GM12878 (cell line): ENCODE measurements around the gene APEX2. TPM values are rescaled to one million over a fixed set of nuclear protein-coding genes. Genes with fewer than 3 reads are reported as not detected.

Source experiments
- ATAC-seq: fragments of 200-7000 bp; cut with Tn5 transposase; 3 replicates; pipeline ENCODE4 v1.9.1; 2020; ENCODE audit warnings: mild to moderate bottlenecking, moderate library complexity
- BruUV-seq: library from RNA; stranded (reverse); fragments of 400-500 nt; replicated peaks from 2 replicates; lab custom pipeline; 2021; lab: Mats Ljungman, UMichigan
- CTCF ChIA-PET: fragments of 300-600 bp; sonication (Branson Sonifier 250); formaldehyde crosslinking; extraction: SDS; loops from one replicate; lab custom pipeline; 2021; ENCODE audit warnings: inconsistent platforms; lab: Yijun Ruan, JAX
- POLR2A ChIA-PET: fragments of 350-600 bp; formaldehyde crosslinking; extraction: SDS; loops from one replicate; lab custom pipeline; 2021; ENCODE audit warnings: inconsistent platforms; lab: Charles Lee
- RAD21 ChIA-PET: fragments of 300-600 bp; sonication (Branson Sonifier 250); formaldehyde crosslinking; loops from one replicate; lab custom pipeline; 2023; ENCODE audit warnings: antibody characterized with exemption; ENCODE audit not compliant: unreplicated experiment; lab: Charles Lee
- SMC1A ChIA-PET: fragments of 300-600 bp; sonication (Branson Sonifier 250); formaldehyde crosslinking; loops from one replicate; lab custom pipeline; 2023; ENCODE audit not compliant: unreplicated experiment, uncharacterized antibody; lab: Charles Lee
- DNase-seq: peaks from one replicate; pipeline ENCODE4 v3.0.0-alpha.2; 2011; ENCODE audit warnings: low read depth, low spot score
- FAIRE-seq: peaks from 3 replicates; lab custom pipeline; 2011; peaks lifted over from hg19 to GRCh38; lab: Jason Lieb, UNC
- H2AFZ ChIP-seq: 2 replicates; pipeline ENCODE4 v1.6.0; 2011; ENCODE audit warnings: low read depth, low read length, control low read depth; ENCODE audit not compliant: control insufficient read depth
- H3K27ac ChIP-seq: 2 replicates; pipeline ENCODE4 v1.5.1; 2011; ENCODE audit warnings: control low read depth; ENCODE audit not compliant: control insufficient read depth, insufficient read depth
- H3K27me3 ChIP-seq, 2 experiments: replicated peaks in 1 of 2; 2 replicates each; pipeline versions ENCODE4 v1.6.0 to v1.6.1; 2011; ENCODE audit warnings: low read length in 1 of 2; ENCODE audit not compliant: control insufficient read depth in 2 of 2, insufficient read depth in 2 of 2
- H3K36me3 ChIP-seq, 2 experiments: 2 replicates each; pipeline ENCODE4 v1.5.1; 2011; ENCODE audit warnings: low read length in 1 of 2; ENCODE audit not compliant: control insufficient read depth in 2 of 2, insufficient read depth in 2 of 2
- H3K4me1 ChIP-seq: 2 replicates; pipeline ENCODE4 v1.6.1; 2011; ENCODE audit warnings: mild to moderate bottlenecking, low read length, moderate library complexity, mixed read lengths; ENCODE audit not compliant: control insufficient read depth, insufficient read depth
- H3K4me2 ChIP-seq: 2 replicates; pipeline ENCODE4 v1.6.0; 2011; ENCODE audit warnings: control low read depth; ENCODE audit not compliant: control insufficient read depth, insufficient read depth
- H3K4me3 ChIP-seq: fragments of 200-600 bp; sonication (generic); 2 replicates; pipeline ENCODE4 v1.5.1; 2016
- H3K79me2 ChIP-seq: 2 replicates; pipeline ENCODE4 v1.6.0; 2011; ENCODE audit warnings: low read length; ENCODE audit not compliant: control insufficient read depth, insufficient read depth
- H3K9ac ChIP-seq: 2 replicates; pipeline ENCODE4 v1.8.0; 2011; ENCODE audit warnings: low read length, control low read depth, mixed read lengths; ENCODE audit not compliant: control insufficient read depth, insufficient read depth
- H3K9me3 ChIP-seq: replicated peaks from 3 replicates; pipeline ENCODE4 v1.5.1; 2011; ENCODE audit warnings: mild to moderate bottlenecking, low read length; ENCODE audit not compliant: control insufficient read depth, insufficient read depth
- H4K20me1 ChIP-seq: 2 replicates; pipeline ENCODE4 v1.6.0; 2011; ENCODE audit not compliant: control insufficient read depth, insufficient read depth
- ATF3 ChIP-seq: IDR thresholded peaks from 2 replicates; pipeline ENCODE4 v1.6.1; 2011; ENCODE audit warnings: low read depth, mild to moderate bottlenecking, low read length, moderate library complexity, borderline replicate concordance; ENCODE audit errors: extremely low read depth
- BCLAF1 ChIP-seq: fragments of 450-650 bp; IDR thresholded peaks from 2 replicates; pipeline ENCODE4 v1.6.1; 2017; ENCODE audit warnings: antibody characterized with exemption, mild to moderate bottlenecking, moderate library complexity
- BRCA1 ChIP-seq: IDR thresholded peaks from 2 replicates; pipeline ENCODE4 v1.6.1; 2011; ENCODE audit warnings: low read depth, low read length, improper control_type of control experiment
- CEBPZ ChIP-seq: fragments of 150-350 bp; IDR thresholded peaks from 2 replicates; pipeline ENCODE4 v1.6.1; 2016; ENCODE audit warnings: low read depth, low read length
- FOS ChIP-seq: IDR thresholded peaks from 3 replicates; pipeline ENCODE4 v1.6.1; 2011; ENCODE audit warnings: borderline replicate concordance; ENCODE audit not compliant: insufficient read length; ENCODE audit errors: extremely low read depth
- GABPA ChIP-seq: IDR thresholded peaks from 2 replicates; pipeline ENCODE4 v1.6.1; 2014; ENCODE audit warnings: antibody characterized with exemption, low read depth, mild to moderate bottlenecking, inconsistent platforms
- HDAC6 ChIP-seq: fragments of 200-600 bp; sonication (generic); IDR thresholded peaks from one replicate; pipeline ENCODE4 v1.8.0; 2017; ENCODE audit warnings: antibody characterized with exemption; ENCODE audit not compliant: unreplicated experiment
- JUND ChIP-seq: IDR thresholded peaks from 2 replicates; pipeline ENCODE4 v1.6.1; 2012; ENCODE audit warnings: low read depth, mild to moderate bottlenecking, low read length, improper control_type of control experiment, moderate library complexity
- MTA2 ChIP-seq: fragments of 450-650 bp; IDR thresholded peaks from 2 replicates; pipeline ENCODE4 v1.6.1; 2016; ENCODE audit warnings: low read depth, mild to moderate bottlenecking, moderate library complexity
- NRF1 ChIP-seq: conservative IDR thresholded peaks from 2 replicates; pipeline ENCODE4 v1.6.1; 2011; ENCODE audit warnings: mild to moderate bottlenecking, low read depth, low read length, improper control_type of control experiment
- PKNOX1 ChIP-seq: fragments of 450-650 bp; IDR thresholded peaks from 2 replicates; pipeline ENCODE4 v1.6.1; 2016; ENCODE audit warnings: mild to moderate bottlenecking
- RB1 ChIP-seq: fragments of 450-650 bp; formaldehyde crosslinking; IDR thresholded peaks from 2 replicates; pipeline ENCODE4 v1.6.1; 2017; ENCODE audit warnings: mild to moderate bottlenecking, borderline replicate concordance
- YBX1 ChIP-seq: fragments of 450-650 bp; IDR thresholded peaks from 2 replicates; pipeline ENCODE4 v1.6.1; 2016; ENCODE audit warnings: antibody characterized with exemption
- ZBED1 ChIP-seq: IDR thresholded peaks from 2 replicates; pipeline ENCODE4 v1.6.1; 2016; ENCODE audit warnings: borderline replicate concordance
- in situ Hi-C: fragments of 300-500 bp; cut with MboI; formaldehyde crosslinking; loops from 9 replicates; pipeline ENCODE4 v1.14.3; 2018; ENCODE audit warnings: mixed read lengths
- intact Hi-C: fragments of 100-400 bp; cut with micrococcal nuclease; formaldehyde crosslinking; loops from one replicate; pipeline ENCODE4 v1.14.2; 2022; ENCODE audit not compliant: unreplicated experiment
- polyA plus RNA-seq, 11 experiments: library from polyadenylated mRNA; depleted of rRNA in 4 of 11; unstranded in 6 of 11; stranded (reverse) in 5 of 11; fragments of >200 nt; fragmentation: Nextera tagmentation in 4 of 11; fragmentation: Illumina TruSeq in 1 of 11; extraction: Ambion mirVana in 4 of 11; extraction: Trizol in 1 of 11; gene quantifications; 1 replicate in 1 of 11; 2 replicates in 10 of 11; pipeline versions ENCODE4 v1.2.1 to v1.2.3, GENCODE V29; 2011 to 2016; ENCODE audit warnings: inconsistent platforms in 2 of 11, missing spikeins in 2 of 11, low read depth in 1 of 11
- total RNA-seq, 4 experiments: library from RNA; depleted of rRNA in 3 of 4; stranded (reverse); fragments of >200 nt in 3 of 4; fragmentation: Illumina TruSeq in 1 of 4; extraction: Trizol in 1 of 4; gene quantifications; 2 replicates each; pipeline versions ENCODE4 v1.2.1 to v1.2.3, GENCODE V29; 2013 to 2021

The APEX2 gene
- total and polyA plus RNA-seq, 10 of the 15 experiments (the other 5 are each of a cell fraction or from before 2014, with no cell fraction given), result 14.9 to 51.7 (median 35.6) TPM

GRCh38 chrX:55028611-55029010 lies 28.4 kb downstream of the APEX2 start:
- Histone ChIP-seq H3K36me3 (no peaks in the 10 kb centered on the region), H3K27me3 (no peaks in the 10 kb centered on the region), H2AFZ (no peak overlapping the region), H3K9me3 (no peaks in the 10 kb centered on the region), H3K9ac (no peak overlapping the region), H4K20me1 (no peaks in the 10 kb centered on the region)
- in situ Hi-C loops, result no loop called here
- TF ChIP-seq BCLAF1, result no peak
- TF ChIP-seq ZBED1, result no peak
- no peak for TF ChIP-seq BRCA1
- TF ChIP-seq GABPA, result no peak
- no peak for TF ChIP-seq YBX1
- no peak for TF ChIP-seq MTA2
- TF ChIP-seq CEBPZ, result no peak
- TF ChIP-seq FOS, result no peak
- no peak for TF ChIP-seq RB1
- no peak for TF ChIP-seq NRF1
- TF ChIP-seq HDAC6, result no peak
- no peak for TF ChIP-seq ATF3
- no peak for TF ChIP-seq JUND
- no peak for TF ChIP-seq PKNOX1
- TF ChIP-seq, all 136 proteins: peak for 0
- ATAC-seq (no peak), DNase-seq (no peak), FAIRE-seq (no peak)
- H3K4me3 ChIP-seq, result no peak overlapping the region
- intact Hi-C loops, result no loop called here
- H3K79me2 ChIP-seq, result no peaks in the 10 kb centered on the region
- CTCF ChIA-PET, result no interaction called here
- no peaks in the 10 kb centered on the region for H3K4me1 ChIP-seq
- SMC1A ChIA-PET, result no interaction called here
- no peak overlapping the region for H3K4me2 ChIP-seq
- POLR2A ChIA-PET, result no interaction called here
- H3K27ac ChIP-seq, result no peak overlapping the region
- RAD21 ChIA-PET, result no interaction called here
- no TSS peak for BruUV-seq
